HUES48 (cell line): Measurements from ENCODE around the gene WTAP.
"Not testable (repeated sequence)": the region's sequence is repeated elsewhere in the genome, so short reads cannot be mapped to it uniquely, and the experiment has no call there.

Experiments used
- H3K27ac ChIP-seq: one replicate; pipeline ENCODE4 v1.7.0; 2013; ENCODE audit warnings: low read depth, low read length, inconsistent platforms
- H3K27me3 ChIP-seq: 2 replicates; pipeline ENCODE4 v1.6.1; 2013; ENCODE audit warnings: mild to moderate bottlenecking, low read length; ENCODE audit not compliant: control insufficient read depth, insufficient read depth
- H3K36me3 ChIP-seq: 2 replicates; pipeline ENCODE4 v1.6.1; 2013; ENCODE audit warnings: low read length; ENCODE audit not compliant: control insufficient read depth, insufficient read depth
- H3K4me1 ChIP-seq: 2 replicates; pipeline ENCODE4 v1.6.1; 2013; ENCODE audit warnings: mild to moderate bottlenecking, low read length; ENCODE audit not compliant: control insufficient read depth, insufficient read depth
- H3K4me3 ChIP-seq: 2 replicates; pipeline ENCODE4 v1.5.1; 2013; ENCODE audit warnings: mild to moderate bottlenecking, low read depth, low read length
- H3K9ac ChIP-seq: 2 replicates; pipeline ENCODE4 v1.6.1; 2013; ENCODE audit warnings: mild to moderate bottlenecking, low read depth, low read length, moderate library complexity
- H3K9me3 ChIP-seq: 2 replicates; pipeline ENCODE4 v1.6.1; 2013; ENCODE audit warnings: low read length; ENCODE audit not compliant: control insufficient read depth, insufficient read depth

The WTAP gene

DNA sequence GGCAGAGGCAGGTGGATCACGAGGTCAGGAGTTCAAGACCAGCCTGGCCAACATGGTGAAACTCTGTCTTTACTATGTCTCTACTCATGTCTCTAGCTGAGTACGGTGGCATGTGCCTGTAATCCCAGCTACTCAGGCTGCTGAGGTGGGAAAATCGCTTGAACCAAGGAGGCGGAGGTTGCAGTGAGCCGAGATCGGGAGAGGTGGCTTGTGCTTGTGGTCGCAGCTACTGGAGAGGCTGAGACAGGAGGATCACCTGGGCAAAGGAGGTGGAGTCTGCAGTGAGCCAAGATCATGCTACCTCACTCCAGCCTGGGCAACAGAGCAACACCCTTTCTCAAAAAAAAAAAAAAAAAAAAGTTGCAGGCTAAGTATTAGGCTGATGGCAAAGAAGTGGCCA, 8.0 kb upstream of the WTAP start:
- Histone ChIP-seq H3K4me1 (no peaks in the 10 kb centered on the region), H3K9me3 (no peaks in the 10 kb centered on the region), H3K4me3 (no peak overlapping the region), H3K27ac (no peak overlapping the region), H3K36me3 (no peaks in the 10 kb centered on the region), H3K9ac (no peak overlapping the region), H3K27me3 (no peaks in the 10 kb centered on the region)

DNA sequence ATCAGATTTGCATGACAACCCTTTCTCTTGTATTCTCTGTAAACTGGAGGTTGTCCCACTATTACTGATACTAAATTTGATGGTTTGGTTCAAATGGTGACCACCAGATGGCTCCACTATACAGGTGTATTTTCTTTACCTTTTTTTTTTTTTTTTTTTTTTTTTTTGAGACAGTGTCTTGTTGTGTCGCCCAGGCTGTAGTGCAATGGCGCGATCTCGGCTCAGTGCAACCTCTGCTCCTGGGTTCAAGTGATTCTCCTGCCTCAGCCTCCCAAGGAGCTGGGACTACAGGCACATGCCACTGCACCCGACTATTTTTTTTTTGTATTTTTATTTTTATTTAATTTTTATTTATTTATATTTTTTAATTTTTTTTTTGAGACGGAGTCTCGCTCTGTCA, 6.6 kb upstream of the WTAP start:
- H3K27ac ChIP-seq, result no peak overlapping the region
- no peaks in the 10 kb centered on the region for H3K9me3 ChIP-seq
- peaks cover 3% of the 10 kb centered on the region; the same call in 1 of the 2 replicates for H3K4me1 ChIP-seq
- no peak overlapping the region for H3K4me3 ChIP-seq
- H3K36me3 ChIP-seq, result no peaks in the 10 kb centered on the region
- H3K9ac ChIP-seq, result no peak overlapping the region
- H3K27me3 ChIP-seq, result no peaks in the 10 kb centered on the region

DNA sequence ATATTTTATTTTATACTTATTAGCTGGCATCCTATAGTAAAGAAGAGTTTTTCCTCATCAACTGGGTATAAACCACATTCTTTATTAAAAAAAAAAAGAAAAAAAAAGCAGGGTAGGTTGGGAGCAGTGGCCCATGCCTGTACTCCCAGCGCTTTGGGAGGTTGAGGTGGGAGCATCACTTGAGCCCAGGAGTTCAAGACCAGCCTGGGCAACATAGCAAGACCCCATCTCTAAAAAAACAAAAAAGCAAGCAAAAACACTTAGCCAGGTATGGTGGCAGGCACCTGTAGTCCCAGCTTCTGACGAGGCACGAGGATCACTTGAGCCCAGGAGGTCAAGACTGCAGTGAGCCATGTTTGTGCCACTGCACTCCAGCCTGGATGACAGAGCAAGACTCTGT, 5.3 kb upstream of the WTAP start:
- not testable (repeated sequence) for H3K27ac ChIP-seq, H3K9me3 ChIP-seq, H3K4me1 ChIP-seq

DNA sequence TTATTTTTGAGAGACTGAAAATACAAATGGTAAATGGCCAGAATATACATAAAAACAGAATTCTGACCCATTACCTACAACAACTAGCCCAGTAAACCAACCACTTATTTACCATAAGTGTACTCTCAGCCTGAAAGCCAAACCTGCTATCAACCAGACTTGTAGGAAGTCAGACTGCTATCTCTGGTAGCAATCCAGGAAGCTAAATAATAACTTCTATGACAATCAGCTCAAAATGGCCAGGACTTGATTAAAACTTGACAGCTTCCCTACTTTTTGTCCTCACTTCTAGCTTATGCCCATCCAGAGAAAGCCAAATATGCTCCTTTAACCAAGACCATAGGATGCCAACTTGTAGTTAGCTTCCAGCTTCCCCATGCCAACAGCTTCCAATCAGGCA, 4.7 kb upstream of the WTAP start:
- Histone ChIP-seq H3K9ac (no peak overlapping the region), H3K36me3 (no peaks in the 10 kb centered on the region), H3K4me1 (peaks cover 6% of the 10 kb centered on the region; the same call in 1 of the 2 replicates), H3K27me3 (no peaks in the 10 kb centered on the region), H3K27ac (no peak overlapping the region), H3K4me3 (no peak overlapping the region), H3K9me3 (no peaks in the 10 kb centered on the region)

More for the DNA sequence above, 5.3 kb upstream of the WTAP start:
- H3K4me3 ChIP-seq, H3K36me3 ChIP-seq, H3K27me3 ChIP-seq, H3K9ac ChIP-seq: not testable (repeated sequence)

DNA sequence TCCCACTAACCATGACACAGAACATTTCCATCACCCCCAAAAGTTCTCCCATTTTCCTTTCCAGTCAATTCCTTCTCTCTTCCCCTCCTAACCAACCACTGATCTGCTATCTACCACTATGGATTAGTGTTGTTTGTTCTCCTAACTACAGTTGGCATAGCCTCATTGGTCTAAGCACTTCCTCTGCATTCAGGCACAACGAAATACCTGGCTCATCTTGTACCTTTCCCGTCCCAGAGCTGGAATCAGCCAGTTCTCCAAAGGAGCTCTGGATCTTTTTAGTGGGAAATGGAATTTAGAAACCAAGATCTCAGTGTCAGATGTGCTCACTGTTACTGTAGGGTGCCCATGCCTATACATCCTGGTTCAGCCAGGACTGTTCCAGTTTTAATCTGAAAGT, 4.0 kb upstream of the WTAP start:
- H3K4me3 ChIP-seq, result no peak overlapping the region
- H3K4me1 ChIP-seq, result peaks cover 6% of the 10 kb centered on the region; the same call in 1 of the 2 replicates
- H3K9me3 ChIP-seq, result no peaks in the 10 kb centered on the region
- no peak overlapping the region for H3K27ac ChIP-seq
- H3K36me3 ChIP-seq, result no peaks in the 10 kb centered on the region
- H3K27me3 ChIP-seq, result no peaks in the 10 kb centered on the region
- no peak overlapping the region for H3K9ac ChIP-seq

DNA sequence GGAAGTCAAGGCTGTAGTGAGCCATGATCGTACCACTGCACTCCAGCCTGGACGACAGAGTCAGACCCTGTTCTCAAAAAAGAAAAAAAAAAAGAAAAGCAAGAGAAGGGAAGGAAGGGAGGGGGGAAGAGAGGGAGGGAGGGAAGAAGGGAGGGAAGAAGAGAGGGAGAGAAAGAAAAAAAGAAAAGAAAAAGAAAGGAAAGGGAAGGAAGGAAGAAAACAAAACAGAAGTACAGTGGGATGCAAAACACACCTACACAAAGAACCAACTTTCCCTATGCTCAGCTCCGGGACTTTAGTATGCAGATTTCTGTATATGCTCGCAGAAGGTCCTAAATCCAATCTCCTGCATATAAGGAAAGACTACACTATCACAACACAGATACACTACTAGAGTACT, 2.5 kb upstream of the WTAP start:
- Histone ChIP-seq H3K27ac (no peak overlapping the region), H3K4me1 (peaks cover 12% of the 10 kb centered on the region), H3K9ac (no peak overlapping the region), H3K9me3 (no peaks in the 10 kb centered on the region), H3K4me3 (no peak overlapping the region), H3K36me3 (no peaks in the 10 kb centered on the region), H3K27me3 (no peaks in the 10 kb centered on the region)

DNA sequence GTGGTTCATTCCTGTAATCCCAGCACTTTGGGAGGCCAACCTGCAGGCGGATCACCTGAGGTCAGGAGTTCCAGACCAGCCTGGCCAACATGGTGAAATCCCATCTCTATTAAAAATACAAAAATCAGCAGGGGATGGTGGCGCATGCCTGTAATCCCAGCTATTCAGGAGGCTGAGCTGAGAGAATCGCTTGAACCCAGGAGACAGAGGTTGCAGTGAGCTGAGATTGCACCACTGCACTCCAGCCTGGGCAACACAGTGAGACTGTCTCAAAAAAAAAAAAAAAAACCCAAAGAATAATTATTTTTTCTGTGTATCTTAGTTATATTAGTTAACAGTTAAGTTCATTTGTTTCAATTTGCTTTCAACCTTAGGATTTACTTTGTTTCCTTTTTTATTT, 2.1 kb upstream of the WTAP start:
- H3K4me3 ChIP-seq, H3K36me3 ChIP-seq, H3K9ac ChIP-seq, H3K27me3 ChIP-seq, H3K9me3 ChIP-seq, H3K27ac ChIP-seq: not testable (repeated sequence)
- H3K4me1 ChIP-seq, result peaks cover 14% of the 10 kb centered on the region

DNA sequence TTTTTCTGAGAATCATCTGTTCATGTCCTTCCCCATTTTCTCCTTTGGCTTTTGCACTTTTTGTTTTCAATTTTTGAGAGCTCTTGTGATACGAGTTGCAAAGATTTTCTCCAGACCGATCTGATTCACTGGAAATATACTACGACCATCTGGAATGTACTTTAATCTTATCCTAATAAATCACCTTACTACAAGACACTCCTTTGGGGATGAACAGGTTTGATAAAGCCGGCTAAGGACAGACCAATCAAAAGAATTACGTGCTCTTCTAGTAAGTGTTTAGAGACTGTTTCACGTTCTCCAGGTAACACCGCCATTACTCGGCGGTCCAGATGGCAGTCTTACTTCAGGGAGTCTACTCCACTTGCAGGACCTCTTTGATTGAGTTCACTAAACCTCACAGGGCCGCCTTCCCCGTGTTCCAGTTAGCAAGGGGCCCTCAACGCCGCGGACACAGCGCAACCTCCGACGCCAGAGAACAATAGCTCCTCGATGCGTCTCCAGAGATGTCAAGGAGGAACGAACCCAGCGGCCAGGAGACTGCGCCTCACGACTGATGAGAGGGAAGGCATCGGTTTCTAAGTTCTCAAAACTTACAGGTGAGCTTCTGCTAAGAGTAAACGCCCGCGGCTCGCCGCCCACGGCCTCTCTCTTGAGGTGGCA, 920 bp upstream of the WTAP start:
- peaks cover 16% of the 10 kb centered on the region for H3K4me1 ChIP-seq

DNA sequence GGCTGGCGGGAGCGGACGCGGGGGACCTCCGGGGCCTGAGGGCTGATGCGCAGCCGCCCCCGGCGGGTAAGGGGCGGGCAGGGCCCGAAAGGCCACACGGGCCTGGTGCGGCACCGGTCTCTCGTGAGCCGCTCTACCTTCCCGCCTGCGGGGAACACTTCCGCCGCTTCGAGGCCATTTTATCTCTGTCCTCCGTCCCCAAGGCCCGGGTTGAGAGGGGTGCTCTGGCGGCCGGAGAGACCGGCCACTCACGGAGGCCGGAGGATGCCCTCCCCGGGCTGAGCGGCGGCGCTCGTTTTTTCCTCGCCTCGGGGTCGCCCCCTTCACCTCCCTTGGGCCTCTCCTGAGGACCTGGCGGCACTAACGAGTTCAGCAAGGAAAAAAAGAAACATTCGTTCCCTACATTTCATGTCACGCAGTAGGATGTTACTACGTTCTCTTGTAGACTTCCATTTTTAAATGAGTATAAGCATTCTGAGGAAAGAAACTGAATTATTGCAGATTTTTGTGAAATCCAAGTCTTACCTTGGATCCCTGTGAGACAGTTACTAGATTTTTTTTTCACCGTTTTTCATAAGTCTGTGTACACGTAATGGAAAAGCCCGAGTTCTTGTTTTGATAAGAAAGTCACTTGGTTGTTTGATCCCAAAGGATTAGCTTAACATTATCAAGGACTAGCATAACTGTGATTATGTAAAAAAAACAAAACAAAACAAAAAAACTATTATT, 575 bp downstream of the WTAP start:
- Histone ChIP-seq H3K4me1 (peaks cover 16% of the 10 kb centered on the region), H3K9ac (peak overlapping the region; percentile 95), H3K36me3 (peaks cover 14% of the 10 kb centered on the region; the same call in 1 of the 2 replicates), H3K9me3 (no peaks in the 10 kb centered on the region), H3K27ac (peak overlapping the region; percentile 100), H3K4me3 (peak overlapping the region; percentile 81), H3K27me3 (no peaks in the 10 kb centered on the region)

More for the DNA sequence above, 920 bp upstream of the WTAP start:
- H3K27me3 ChIP-seq, result no peaks in the 10 kb centered on the region
- H3K27ac ChIP-seq, result peak overlapping the region; percentile 100
- H3K36me3 ChIP-seq, result peaks cover 9% of the 10 kb centered on the region; the same call in 1 of the 2 replicates
- peak overlapping the region; percentile 100 for H3K9ac ChIP-seq
- H3K9me3 ChIP-seq, result no peaks in the 10 kb centered on the region
- peak overlapping the region; percentile 92 for H3K4me3 ChIP-seq

DNA sequence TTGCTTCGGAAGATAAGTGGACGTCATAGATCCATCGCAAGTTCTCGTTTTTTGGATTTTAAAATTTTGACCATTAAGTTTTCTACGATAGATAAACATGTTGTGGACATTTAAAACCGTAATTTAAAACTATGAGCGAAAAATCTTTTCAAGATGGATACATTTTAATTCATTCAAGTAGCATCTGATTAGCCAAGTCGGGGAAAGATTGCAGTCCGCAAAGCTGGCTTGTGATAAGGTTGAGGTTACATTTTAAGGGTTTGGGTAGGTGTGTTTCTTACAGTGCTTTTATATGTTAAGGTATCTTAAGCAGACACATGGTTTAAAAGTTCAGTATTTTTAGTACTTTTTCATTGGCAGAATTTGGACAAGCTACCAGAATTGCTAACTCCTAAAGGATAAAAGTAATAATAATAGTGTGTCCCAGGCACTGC, 1.2 kb downstream of the WTAP start:
- Histone ChIP-seq H3K27me3 (no peaks in the 10 kb centered on the region), H3K4me3 (peak overlapping the region; percentile 81), H3K9me3 (no peaks in the 10 kb centered on the region), H3K9ac (peak overlapping the region; percentile 95), H3K27ac (peak overlapping the region; percentile 100), H3K36me3 (peaks cover 14% of the 10 kb centered on the region; the same call in 1 of the 2 replicates), H3K4me1 (peaks cover 16% of the 10 kb centered on the region)

DNA sequence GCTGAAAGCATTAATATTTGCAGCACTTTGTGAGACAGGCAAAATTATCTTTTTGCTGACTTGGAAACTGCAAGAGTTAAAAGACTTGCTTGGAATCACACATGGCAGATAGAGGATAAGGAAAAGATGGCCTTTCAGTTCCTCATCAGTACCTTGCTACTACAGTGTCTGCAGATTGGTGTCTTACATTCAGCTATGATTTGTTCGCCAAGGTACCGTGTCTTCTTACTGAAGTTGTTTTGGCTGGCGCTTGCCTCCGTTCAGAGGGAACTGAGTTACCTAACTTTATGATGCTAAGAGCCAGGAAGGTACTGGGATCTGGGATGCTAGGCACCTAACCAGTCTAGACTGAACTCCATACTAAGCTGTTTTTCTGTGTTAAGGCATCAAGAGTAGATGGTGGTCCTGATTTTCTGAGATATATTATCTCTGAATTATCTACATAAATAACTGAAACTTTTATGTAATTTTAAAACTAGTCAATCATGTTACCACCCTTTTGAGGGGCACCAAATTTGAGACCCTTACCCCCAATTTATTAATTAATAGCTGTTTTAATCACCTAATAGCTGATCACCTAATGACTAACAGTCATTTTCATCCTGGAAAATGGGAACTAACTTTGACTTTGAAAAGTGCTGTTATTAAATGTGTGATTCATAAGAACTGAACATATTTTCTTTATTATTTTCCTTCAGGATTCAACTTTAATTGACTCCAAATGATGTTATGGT, 2.5 kb downstream of the WTAP start:
- Histone ChIP-seq H3K36me3 (peaks cover 14% of the 10 kb centered on the region; the same call in 1 of the 2 replicates), H3K27me3 (no peaks in the 10 kb centered on the region), H3K9ac (no peak overlapping the region), H3K27ac (no peak overlapping the region), H3K4me1 (peaks cover 16% of the 10 kb centered on the region), H3K9me3 (no peaks in the 10 kb centered on the region), H3K4me3 (peak overlapping the region; percentile 81)
